TTC549 (cell line): ENCODE data around the gene ABCC10.
"Not testable (repeated sequence)": the region's sequence is repeated elsewhere in the genome, so short reads cannot be mapped to it uniquely, and the experiment has no call there.

ENCODE experiments used
- FAIRE-seq: peaks from 2 replicates; lab custom pipeline; 2012; peaks lifted over from hg19 to GRCh38; lab: Jason Lieb, UNC

ABCC10 gene

DNA sequence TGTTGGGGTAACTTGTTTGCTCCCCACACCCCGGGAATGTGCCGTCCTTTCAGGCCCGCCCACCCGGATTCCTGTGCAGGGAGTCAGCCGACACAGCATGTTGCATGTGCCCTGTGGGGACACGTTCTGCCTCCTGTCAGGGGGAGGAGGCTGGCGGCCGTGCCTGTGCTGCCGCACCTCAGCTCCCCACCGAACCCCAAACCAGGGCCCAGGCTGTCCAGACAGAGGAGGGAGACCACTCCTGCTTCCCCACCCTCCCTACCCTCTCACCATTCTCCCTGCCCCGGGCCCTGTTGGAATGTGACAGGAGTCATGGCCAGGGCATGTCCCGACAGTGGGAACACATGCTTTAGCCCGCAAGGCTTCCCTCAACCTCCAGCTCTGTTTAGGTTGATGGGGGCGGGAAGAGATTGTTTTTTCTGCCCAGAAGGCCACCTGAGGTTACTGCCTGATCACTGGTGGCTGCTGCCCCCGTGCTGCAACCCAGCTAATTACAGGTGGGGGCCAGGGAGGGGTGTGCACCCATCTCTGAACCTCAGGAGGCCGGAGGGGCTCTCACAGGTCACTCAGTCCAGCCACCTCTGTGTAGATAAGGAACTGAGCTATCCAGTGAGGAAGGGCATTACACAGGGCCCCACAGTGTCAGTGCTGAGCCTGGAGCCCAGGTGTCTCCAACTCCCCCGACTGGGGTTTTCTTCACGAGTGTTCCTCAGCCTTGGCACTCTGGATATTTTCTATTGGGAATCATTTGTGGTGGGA is 69.2 kb downstream of the ABCC10 start:
- FAIRE-seq: no peak

DNA sequence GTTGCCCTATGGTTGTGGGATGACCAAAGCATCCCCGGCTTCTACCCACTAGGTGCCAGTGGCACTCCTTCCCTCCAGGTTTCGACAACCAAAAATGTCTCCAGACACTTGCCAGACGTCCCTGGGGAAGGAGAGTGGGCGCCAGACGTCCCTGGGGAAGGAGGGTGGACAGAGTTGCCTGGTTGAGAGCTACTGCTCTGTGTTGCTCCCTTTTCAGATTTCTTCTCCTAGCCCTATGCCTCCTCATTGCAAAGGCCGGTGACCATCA is 69.7 kb downstream of the ABCC10 start:
- FAIRE-seq: no peak

DNA sequence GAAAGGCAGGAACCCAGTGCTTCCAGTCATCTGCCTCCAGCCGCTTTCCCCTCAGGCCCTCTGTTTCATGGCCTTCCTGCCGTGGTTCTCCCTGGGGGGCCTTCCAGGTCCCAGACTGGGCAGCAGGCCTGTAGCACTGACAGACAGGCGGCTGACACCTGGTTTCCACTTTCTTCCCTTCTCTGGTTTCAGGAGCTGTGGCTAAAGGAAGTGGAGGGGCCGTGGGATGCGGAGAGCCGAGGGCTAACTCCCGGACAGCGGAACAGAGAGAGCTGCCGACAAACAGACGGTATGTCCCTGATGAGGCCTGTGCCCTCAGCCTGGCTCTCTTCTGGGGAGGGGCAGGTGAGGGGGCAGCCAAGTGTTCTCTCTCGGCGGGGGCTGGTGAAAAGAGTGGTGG is 70.3 kb downstream of the ABCC10 start:
- no peak for FAIRE-seq

DNA sequence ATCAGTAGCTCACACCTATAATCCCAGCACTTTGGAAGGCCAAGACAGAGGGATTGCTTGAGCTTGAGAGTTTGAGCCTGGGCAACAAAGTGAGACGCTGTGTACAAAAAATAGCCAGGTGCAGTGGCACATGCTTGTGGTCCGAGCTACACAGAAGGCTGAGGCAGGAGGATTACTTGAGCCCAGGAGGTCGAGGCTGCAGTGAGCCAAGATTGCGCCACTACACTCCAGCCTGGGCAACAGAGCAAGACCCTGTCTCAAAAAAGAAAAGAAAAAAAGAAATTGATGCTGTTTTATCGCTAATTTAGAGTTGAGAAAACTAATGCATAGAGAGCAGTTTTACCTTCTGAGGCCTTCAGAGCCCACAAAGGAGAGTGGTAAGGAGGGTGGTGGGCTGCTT is 71.0 kb downstream of the ABCC10 start:
- FAIRE-seq: not testable (repeated sequence)

DNA sequence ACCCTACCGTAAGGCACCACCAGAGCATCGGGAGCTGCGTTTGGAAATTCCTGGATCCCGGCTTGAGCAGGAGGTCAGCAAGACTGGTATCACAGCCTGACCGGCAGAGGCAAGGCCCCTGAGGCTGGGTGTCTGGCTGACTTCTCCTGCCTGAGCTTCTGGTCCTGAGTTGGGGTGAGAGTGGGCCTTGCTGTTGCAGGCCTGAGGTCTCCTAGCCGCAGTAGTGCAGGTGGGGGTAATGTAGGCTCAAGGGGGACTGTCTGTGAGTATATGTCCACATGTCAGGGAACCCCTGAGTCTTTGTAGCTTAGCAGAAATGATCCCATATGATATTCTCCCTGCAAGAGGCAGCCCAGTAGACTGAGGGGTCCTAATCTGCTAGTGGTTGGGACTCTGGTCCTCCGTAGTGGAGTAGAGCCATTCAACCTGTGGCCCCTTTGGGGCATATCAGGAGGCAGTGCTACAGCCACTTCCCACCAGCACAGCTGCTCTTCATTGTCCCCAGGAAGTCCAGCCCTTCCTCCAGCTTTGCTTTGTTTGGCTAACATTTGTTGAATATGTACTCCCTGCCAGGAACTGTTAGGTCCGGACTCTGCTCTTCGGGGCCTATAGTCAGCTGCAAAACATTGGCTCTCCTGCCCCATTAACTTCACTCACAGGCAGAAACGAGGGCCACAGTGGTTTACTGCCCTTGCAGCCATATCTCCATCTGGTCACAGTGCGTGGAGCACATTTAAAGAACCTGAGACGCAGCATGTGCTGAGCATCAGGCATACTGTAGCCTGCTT is 71.9 kb downstream of the ABCC10 start:
- no peak for FAIRE-seq
